HG02610 (cell line): ENCODE data around the gene DUOXA1.
"Not testable (repeated sequence)": the region's sequence is repeated elsewhere in the genome, so short reads cannot be mapped to it uniquely, and the experiment has no call there.

Source experiments
- ATAC-seq: cut with Tn5 transposase; IDR thresholded peaks from one replicate; pipeline ENCODE4 v1.9.1; 2021; ENCODE audit warnings: mild to moderate bottlenecking, moderate library complexity; ENCODE audit not compliant: unreplicated experiment

Gene DUOXA1

DNA sequence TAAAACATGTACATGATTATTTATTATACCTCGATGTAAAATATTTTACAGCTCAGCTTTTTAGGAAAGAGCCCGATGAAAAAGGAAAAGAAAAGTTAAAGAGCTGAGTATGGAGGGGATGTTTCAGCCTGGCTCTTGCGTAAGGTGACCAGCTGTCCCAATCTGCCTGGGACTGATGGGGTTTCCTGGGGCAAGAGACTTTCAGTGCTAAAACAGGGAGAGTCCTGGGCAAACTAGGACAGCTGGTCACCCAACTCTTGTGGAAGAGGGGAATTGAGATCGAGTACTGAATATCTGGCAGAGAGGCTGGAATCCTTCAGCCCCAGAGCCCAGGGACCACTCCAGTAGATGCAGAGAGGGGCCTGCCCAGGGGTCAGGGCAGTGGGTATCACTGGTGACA is 36.7 kb downstream of the DUOXA1 start:
- no peak for ATAC-seq

GRCh38 chr15:45091576-45091975 is 38.1 kb downstream of the DUOXA1 start:
- no peak for ATAC-seq

DNA sequence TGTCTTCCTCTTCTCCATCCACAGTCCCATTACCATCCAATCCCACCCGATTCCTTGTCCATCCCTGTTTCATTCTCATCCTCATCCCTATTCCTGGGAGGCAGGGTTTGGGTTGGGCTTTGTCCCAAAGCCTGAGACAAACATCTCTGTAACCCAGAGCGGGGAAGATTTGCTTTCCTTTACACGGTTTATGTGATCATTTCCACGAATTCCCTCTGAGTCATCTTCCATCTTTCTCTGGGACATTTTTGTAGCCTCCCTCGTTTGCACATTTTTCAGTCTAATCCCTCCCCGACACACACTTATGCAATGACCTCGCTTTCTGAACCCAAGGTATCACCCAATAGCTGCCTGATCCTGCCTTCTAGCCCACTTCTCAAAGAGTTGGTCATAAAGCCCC is 38.5 kb downstream of the DUOXA1 start:
- no peak for ATAC-seq

- ATAC-seq, result no peak
These were observed 39.8 kb downstream of the DUOXA1 start for GRCh38 chr15:45089712-45090373.

DNA sequence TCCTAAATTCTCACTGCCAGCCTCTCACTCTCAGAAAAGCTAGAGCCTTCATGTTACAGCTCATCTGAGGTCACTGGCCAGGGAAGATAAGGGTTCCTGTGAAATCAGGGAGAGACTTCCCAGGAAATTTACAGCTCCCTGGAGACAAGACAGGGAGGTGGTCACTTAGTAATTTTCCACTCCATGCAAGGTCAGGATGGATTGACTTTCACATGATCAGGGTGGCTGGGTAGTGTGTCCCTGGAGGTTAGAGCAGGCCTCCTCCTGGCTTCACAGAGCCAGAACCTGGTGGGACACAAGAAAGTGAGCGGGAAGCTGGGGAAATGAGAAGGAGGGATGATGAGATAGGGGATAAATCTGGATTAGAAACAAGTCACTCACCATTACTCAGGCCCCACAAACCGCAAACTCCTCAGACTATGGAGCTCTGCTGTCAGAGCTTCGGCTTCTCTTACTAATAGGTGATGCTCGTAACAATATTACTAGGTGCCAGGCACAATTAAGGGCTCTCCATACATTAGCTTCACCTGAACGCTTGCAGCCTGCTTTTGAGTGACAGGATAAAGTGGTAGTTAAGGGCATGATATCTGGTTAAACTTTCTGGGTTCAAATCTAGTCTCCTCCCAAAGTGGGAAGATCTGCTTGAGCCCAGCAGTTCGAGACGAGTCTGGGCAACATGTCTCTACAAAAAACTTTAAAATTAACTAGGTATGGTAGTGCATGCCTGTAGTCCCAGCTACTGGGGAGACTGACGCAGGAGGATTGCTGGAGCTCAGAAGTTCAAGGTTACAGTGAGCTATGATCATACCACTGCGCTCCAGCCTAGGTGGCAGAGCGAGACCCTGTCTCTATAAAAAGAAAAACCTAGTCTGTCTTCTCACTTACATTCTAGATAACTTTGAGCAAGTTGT is 40.6 kb downstream of the DUOXA1 start:
- ATAC-seq, result no peak

DNA sequence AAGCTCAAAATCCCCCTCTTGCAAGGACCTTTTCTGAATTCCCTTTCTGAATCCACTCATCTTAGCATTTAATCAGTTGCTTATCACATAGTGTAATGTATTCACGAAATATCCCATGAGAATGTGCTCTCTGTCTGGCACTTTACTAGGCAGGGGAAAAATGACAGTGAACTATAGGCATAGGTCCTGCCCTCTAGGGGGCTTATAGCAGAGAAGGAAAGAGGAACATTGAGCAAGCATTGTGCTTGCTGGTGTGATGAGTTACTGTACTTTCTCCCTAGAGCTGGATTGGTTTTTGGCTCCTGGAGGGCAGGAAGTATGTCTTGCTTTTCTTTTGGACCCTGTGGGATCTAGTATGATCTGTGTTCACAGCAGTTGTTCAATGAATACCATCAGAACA is 42.2 kb downstream of the DUOXA1 start:
- ATAC-seq, result no peak

GRCh38 chr15:45084163-45084562 is 45.5 kb downstream of the DUOXA1 start:
- no peak for ATAC-seq

DNA sequence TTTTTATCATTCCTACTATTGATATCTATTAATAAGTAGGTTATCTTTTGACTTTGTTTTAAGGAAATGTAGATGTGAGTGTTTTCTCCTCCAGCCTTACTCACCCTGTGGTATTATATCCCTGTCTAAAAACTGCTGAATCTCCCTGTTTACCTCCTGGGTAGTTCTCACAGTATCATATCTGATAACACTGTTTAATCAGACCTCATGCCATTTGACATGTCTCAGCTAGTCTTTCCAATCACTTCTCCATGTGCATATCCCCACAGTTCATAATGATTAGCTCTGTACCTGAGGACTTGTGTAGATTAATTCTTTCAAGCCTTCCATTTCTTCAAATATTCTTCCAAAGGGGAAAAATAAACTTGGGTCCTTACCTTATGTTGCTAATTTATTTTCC is 46.5 kb downstream of the DUOXA1 start:
- no peak for ATAC-seq

DNA sequence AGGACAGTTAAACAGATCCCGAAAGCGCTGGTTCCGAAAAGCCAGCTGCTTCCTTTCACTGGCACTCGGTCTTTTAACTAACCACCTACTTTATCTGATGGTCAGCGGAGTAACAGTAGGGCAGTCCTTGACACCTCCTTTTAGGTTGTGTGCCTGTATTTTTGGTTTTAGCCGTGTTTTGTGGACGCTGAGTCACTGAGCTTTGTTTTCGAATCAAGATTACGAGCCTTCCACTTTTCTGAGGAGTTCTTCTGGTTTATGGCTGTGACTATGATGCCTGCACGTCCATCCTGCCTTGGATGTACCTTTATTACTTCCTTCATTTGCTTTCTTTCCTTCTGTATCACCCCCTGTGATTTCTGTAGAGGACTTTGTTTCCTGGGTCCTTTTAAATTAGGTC is 47.3 kb downstream of the DUOXA1 start:
- ATAC-seq, result not testable (repeated sequence)

- not testable (repeated sequence) for ATAC-seq
These were observed 49.1 kb downstream of the DUOXA1 start for GRCh38 chr15:45080593-45080992.

- not testable (repeated sequence) for ATAC-seq
These were observed 49.9 kb downstream of the DUOXA1 start for GRCh38 chr15:45079628-45080246.

DNA sequence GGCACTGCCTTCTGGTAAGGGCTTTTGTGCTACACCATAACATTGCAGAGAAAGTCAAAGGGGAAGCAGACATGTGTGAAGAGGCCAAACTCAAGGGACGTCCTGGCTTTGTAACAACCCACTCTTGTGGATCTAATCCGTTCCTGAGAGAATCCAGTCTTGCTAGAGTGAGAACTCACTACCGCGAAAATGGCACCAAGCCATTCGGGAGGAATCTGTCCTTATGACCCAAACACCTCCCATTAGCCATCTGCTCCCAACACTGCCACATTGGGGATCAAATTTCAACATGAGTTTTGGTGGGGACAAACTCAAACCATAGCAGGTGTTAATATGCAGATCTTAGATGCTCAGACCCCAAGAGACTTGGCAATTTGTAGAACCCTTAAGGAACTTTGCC is 50.5 kb downstream of the DUOXA1 start:
- not testable (repeated sequence) for ATAC-seq

- not testable (repeated sequence) for ATAC-seq
These were observed 52.3 kb downstream of the DUOXA1 start for GRCh38 chr15:45077391-45077790.

- ATAC-seq, result not testable (repeated sequence)
These were observed 54.0 kb downstream of the DUOXA1 start for GRCh38 chr15:45075440-45076320.

- not testable (repeated sequence) for ATAC-seq
These were observed 56.1 kb downstream of the DUOXA1 start for GRCh38 chr15:45073602-45074001.

DNA sequence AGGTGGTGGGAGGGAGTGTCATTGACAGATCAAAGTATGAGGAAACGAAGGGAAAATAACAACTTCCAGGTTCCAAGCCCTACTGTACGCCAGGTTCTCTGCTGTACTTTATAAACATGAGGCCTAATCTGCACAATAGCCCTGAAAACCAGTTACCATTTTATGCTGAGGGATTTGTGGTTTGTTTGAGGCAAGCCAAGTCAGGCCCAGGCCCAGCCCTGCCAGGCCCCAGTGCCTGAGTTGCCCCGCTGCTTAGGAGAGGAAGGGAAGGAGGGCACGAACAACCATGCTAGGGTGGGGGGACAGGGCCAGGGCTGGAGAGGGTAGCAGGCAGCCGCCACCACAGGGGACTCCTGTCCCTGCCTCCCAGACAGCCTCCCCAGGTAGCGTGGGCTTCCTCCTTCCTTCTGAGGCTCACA is 59.7 kb downstream of the DUOXA1 start:
- ATAC-seq, result not testable (repeated sequence)
